HEK293 (cell line): ENCODE data around the gene MSANTD1.

ENCODE experiments used
- CTCF ChIA-PET: fragments of 350-600 bp; formaldehyde crosslinking; extraction: SDS; loops from one replicate; lab custom pipeline; 2021; ENCODE audit warnings: antibody characterized with exemption; lab: Yijun Ruan, JAX
- POLR2A ChIA-PET: fragments of 300-600 bp; formaldehyde crosslinking; extraction: SDS; loops from one replicate; lab custom pipeline; 2020; ENCODE audit warnings: antibody characterized with exemption, inconsistent platforms; lab: Yijun Ruan, JAX
- H3K27ac ChIP-seq: fragments of 200-500 bp; sonication (Bioruptor generic); 2 replicates; pipeline ENCODE4 v1.5.1; 2014; ENCODE audit warnings: low read depth, low read length, control low read depth, inconsistent platforms; ENCODE audit errors: extremely low read depth
- H3K36me3 ChIP-seq, 2 experiments: fragments of 200-500 bp in 1 of 2; sonication (Bioruptor generic) in 1 of 2; 1 replicate in 1 of 2; 2 replicates in 1 of 2; pipeline ENCODE4 v1.5.1; 2014 to 2017; ENCODE audit warnings: inconsistent platforms in 2 of 2, low read length in 2 of 2; ENCODE audit not compliant: control insufficient read depth in 2 of 2, insufficient read depth in 1 of 2
- H3K4me1 ChIP-seq: fragments of 200-500 bp; sonication (Bioruptor generic); 2 replicates; pipeline ENCODE4 v1.5.1; 2014; ENCODE audit warnings: mild to moderate bottlenecking, low read length, inconsistent platforms; ENCODE audit not compliant: control insufficient read depth, insufficient read depth
- H3K4me3 ChIP-seq: 2 replicates; pipeline ENCODE4 v1.5.1; 2011; ENCODE audit warnings: low read depth, mild to moderate bottlenecking, control low read depth, low read length, moderate library complexity
- H3K9me3 ChIP-seq: fragments of 200-500 bp; sonication (Bioruptor generic); 2 replicates; pipeline ENCODE4 v1.5.1; 2014; ENCODE audit warnings: low read depth, low read length, inconsistent platforms; ENCODE audit not compliant: control insufficient read depth, insufficient read depth
- PRDM2 ChIP-seq: fragments of 450-650 bp; formaldehyde crosslinking; IDR thresholded peaks from 2 replicates; pipeline ENCODE4 v1.5.1; 2016; ENCODE audit warnings: missing biosample characterization, missing genetic modification characterization, borderline replicate concordance
- SP7 ChIP-seq: fragments of 450-650 bp; formaldehyde crosslinking; IDR thresholded peaks from 2 replicates; pipeline ENCODE4 v1.5.1; 2016; ENCODE audit warnings: missing biosample characterization, missing genetic modification characterization
- TCF7L2 ChIP-seq: IDR thresholded peaks from 2 replicates; pipeline ENCODE4 v1.6.1; 2011; ENCODE audit warnings: low read depth, mild to moderate bottlenecking, inconsistent platforms, low read length, moderate library complexity, borderline replicate concordance
- ZBTB26 ChIP-seq: fragments of 450-650 bp; formaldehyde crosslinking; optimal IDR thresholded peaks from 2 replicates; pipeline ENCODE3; 2016; ENCODE audit warnings: missing biosample characterization, mild to moderate bottlenecking, missing genetic modification characterization
- ZFP3 ChIP-seq: fragments of 450-650 bp; formaldehyde crosslinking; IDR thresholded peaks from 2 replicates; pipeline ENCODE4 v1.5.1; 2016; ENCODE audit warnings: low read depth, missing biosample characterization, missing genetic modification characterization
- ZNF10 ChIP-seq: fragments of 450-650 bp; formaldehyde crosslinking; IDR thresholded peaks from 2 replicates; pipeline ENCODE4 v1.5.1; 2017; ENCODE audit warnings: missing biosample characterization, missing genetic modification characterization
- ZNF146 ChIP-seq: fragments of 450-650 bp; formaldehyde crosslinking; IDR thresholded peaks from 2 replicates; pipeline ENCODE4 v1.5.1; 2016; ENCODE audit warnings: missing biosample characterization, missing genetic modification characterization
- ZNF24 ChIP-seq: fragments of 450-650 bp; formaldehyde crosslinking; IDR thresholded peaks from 2 replicates; pipeline ENCODE4 v1.5.1; 2016; ENCODE audit warnings: missing biosample characterization, missing genetic modification characterization
- ZNF302 ChIP-seq: fragments of 450-650 bp; formaldehyde crosslinking; IDR thresholded peaks from 2 replicates; pipeline ENCODE4 v1.5.1; 2016; ENCODE audit warnings: missing biosample characterization, missing genetic modification characterization, low read depth
- ZNF335 ChIP-seq: fragments of 450-650 bp; formaldehyde crosslinking; conservative IDR thresholded peaks from 2 replicates; pipeline ENCODE4 v1.5.1; 2016; ENCODE audit warnings: missing biosample characterization, missing genetic modification characterization
- ZNF354C ChIP-seq: fragments of 450-650 bp; formaldehyde crosslinking; IDR thresholded peaks from 2 replicates; pipeline ENCODE4 v1.5.1; 2016; ENCODE audit warnings: missing biosample characterization, missing genetic modification characterization, low read depth, borderline replicate concordance
- ZNF48 ChIP-seq: fragments of 450-650 bp; formaldehyde crosslinking; IDR thresholded peaks from 2 replicates; pipeline ENCODE4 v1.5.1; 2016; ENCODE audit warnings: missing biosample characterization, missing genetic modification characterization
- ZNF501 ChIP-seq: fragments of 450-650 bp; formaldehyde crosslinking; IDR thresholded peaks from 2 replicates; pipeline ENCODE4 v1.5.1; 2016; ENCODE audit warnings: missing biosample characterization, missing genetic modification characterization
- ZNF747 ChIP-seq: fragments of 450-650 bp; formaldehyde crosslinking; IDR thresholded peaks from 2 replicates; pipeline ENCODE4 v1.5.1; 2016; ENCODE audit warnings: missing biosample characterization, missing genetic modification characterization

Gene MSANTD1

GRCh38 chr4:3235581-3235980 lies 13.4 kb upstream of the MSANTD1 start:
- POLR2A ChIA-PET = no interaction called here
- CTCF ChIA-PET = interaction anchor here (0.5 kb wide), 1 partner anchor 1848 kb away, joined by 3 read pairs; no protein-coding TSS in a partner anchor
- Histone ChIP-seq H3K27ac (no peak overlapping the region), H3K9me3 (no peaks in the 10 kb centered on the region), H3K36me3 (peaks cover 0 to 92% of the 10 kb centered on the region in 2 experiments; a peak in 1 of 3 replicates), H3K4me3 (no peak overlapping the region), H3K4me1 (no peaks in the 10 kb centered on the region)
- TF ChIP-seq ZNF146 (tag by site-specific recombination) = no peak
- TF ChIP-seq ZNF501 (tag by site-specific recombination) = no peak
- no peak for TF ChIP-seq ZNF354C (tag by site-specific recombination)
- no peak for TF ChIP-seq TCF7L2
- no peak for TF ChIP-seq ZNF747
- TF ChIP-seq ZFP3 (tag by site-specific recombination) = no peak
- TF ChIP-seq ZNF10 (tag by site-specific recombination) = no peak
- no peak for TF ChIP-seq ZBTB26 (tag by site-specific recombination)
- no peak for TF ChIP-seq ZNF335 (tag by site-specific recombination)
- no peak for TF ChIP-seq PRDM2 (tag by site-specific recombination)

- H3K4me3 ChIP-seq = no peak overlapping the region
- no peaks in the 10 kb centered on the region for H3K9me3 ChIP-seq
- H3K36me3 ChIP-seq = peaks cover 0 to 92% of the 10 kb centered on the region in 2 experiments; a peak in 1 of 3 replicates
- H3K27ac ChIP-seq = no peak overlapping the region
- no peaks in the 10 kb centered on the region for H3K4me1 ChIP-seq
- TF ChIP-seq ZNF10 (tag by site-specific recombination) = no peak
- CTCF ChIA-PET = interaction anchor here (0.5 kb wide), 1 partner anchor 1849 kb away, joined by 3 read pairs; no protein-coding TSS in a partner anchor
- POLR2A ChIA-PET = no interaction called here
Observed at GRCh38 chr4:3236326-3236878, 12.6 kb upstream of the MSANTD1 start.

- no peaks in the 10 kb centered on the region for H3K4me1 ChIP-seq
- TF ChIP-seq ZNF48 (no peak), ZNF302 (tag by site-specific recombination) (no peak), SP7 (tag by site-specific recombination) (no peak), ZNF24 (tag by site-specific recombination) (no peak)
- POLR2A ChIA-PET = no interaction called here
- H3K9me3 ChIP-seq = no peaks in the 10 kb centered on the region
- no peak overlapping the region for H3K4me3 ChIP-seq
- CTCF ChIA-PET = no interaction called here
- no peak overlapping the region for H3K27ac ChIP-seq
- H3K36me3 ChIP-seq = peaks cover 0 to 88% of the 10 kb centered on the region in 2 experiments; a peak in 1 of 3 replicates
Observed at GRCh38 chr4:3237266-3237665, 11.7 kb upstream of the MSANTD1 start.
